CD4-positive, alpha-beta T cell treated with Interleukin-4 for 1 hour (primary cell): ENCODE measurements around the gene DCUN1D2.
A peak's percentile ranks its signal among the peaks of the same experiment; 100 is the strongest.
"Not testable (repeated sequence)": the region's sequence is repeated elsewhere in the genome, so short reads cannot be mapped to it uniquely, and the experiment has no call there.

Experiments
- DNase-seq, 2 donors: peaks; one replicate each; pipeline ENCODE4 v3.0.0-alpha.2; 2020 to 2022

DCUN1D2 gene

GRCh38 chr13:113489549-113490495 is 689 bp downstream of the DCUN1D2 start:
- peak in 1 of 2 donors; percentile 25 for DNase-seq

GRCh38 chr13:113489171-113489548 is 1.4 kb downstream of the DCUN1D2 start:
- no peak for DNase-seq

GRCh38 chr13:113488283-113488682 is 2.2 kb downstream of the DCUN1D2 start:
- DNase-seq, result no peak

GRCh38 chr13:113486698-113487097 is 3.8 kb downstream of the DCUN1D2 start:
- no peak for DNase-seq

- DNase-seq, result no peak
Observed at GRCh38 chr13:113485545-113485944, 5.0 kb downstream of the DCUN1D2 start.

GRCh38 chr13:113483504-113484293 is 6.8 kb downstream of the DCUN1D2 start:
- DNase-seq, result no peak

- DNase-seq, result no peak
Observed at GRCh38 chr13:113483081-113483480, 7.4 kb downstream of the DCUN1D2 start.

- DNase-seq, result no peak
Observed at GRCh38 chr13:113479179-113479578, 11.3 kb downstream of the DCUN1D2 start.

- no peak for DNase-seq
Observed at GRCh38 chr13:113477724-113478123, 12.8 kb downstream of the DCUN1D2 start.

GRCh38 chr13:113476811-113477210 is 13.7 kb downstream of the DCUN1D2 start:
- no peak for DNase-seq

GRCh38 chr13:113475911-113476310 is 14.6 kb downstream of the DCUN1D2 start:
- DNase-seq, result no peak

GRCh38 chr13:113475280-113475679 is 15.2 kb downstream of the DCUN1D2 start:
- DNase-seq, result no peak

- DNase-seq, result peak in 1 of 2 donors; percentile 51
Observed at GRCh38 chr13:113474179-113474578, 16.3 kb downstream of the DCUN1D2 start.

- no peak for DNase-seq
Observed at GRCh38 chr13:113472355-113473025, 18.0 kb downstream of the DCUN1D2 start.

- no peak for DNase-seq
Observed at GRCh38 chr13:113471844-113472243, 18.7 kb downstream of the DCUN1D2 start.

- not testable (repeated sequence) for DNase-seq
Observed at GRCh38 chr13:113470635-113471163, 19.8 kb downstream of the DCUN1D2 start.

GRCh38 chr13:113470073-113470472 is 20.4 kb downstream of the DCUN1D2 start:
- DNase-seq, result no peak

GRCh38 chr13:113469582-113469981 is 20.9 kb downstream of the DCUN1D2 start:
- no peak for DNase-seq

GRCh38 chr13:113468472-113469201 is 21.9 kb downstream of the DCUN1D2 start:
- no peak for DNase-seq

- no peak for DNase-seq
Observed at GRCh38 chr13:113468029-113468428, 22.5 kb downstream of the DCUN1D2 start.

- DNase-seq, result no peak
Observed at GRCh38 chr13:113466383-113466782, 24.1 kb downstream of the DCUN1D2 start.

- DNase-seq, result no peak
Observed at GRCh38 chr13:113465300-113465699, 25.2 kb downstream of the DCUN1D2 start.
